A549 (cell line): ENCODE results near the gene KIF5A. TPM values are rescaled to one million over a fixed set of nuclear protein-coding genes. Genes with fewer than 3 reads are reported as not detected.
"Not testable (repeated sequence)": the region's sequence is repeated elsewhere in the genome, so short reads cannot be mapped to it uniquely, and the experiment has no call there.

Source experiments
- ATAC-seq, 2 experiments: fragments of 200-7000 bp in 1 of 2; fragments of >200 bp in 1 of 2; cut with Nextera tagmentation in 1 of 2; cut with Tn5 transposase in 1 of 2; 3 replicates each; pipeline versions ENCODE4 v1.8.0 to v1.9.1; 2018 to 2020; ENCODE audit warnings: mild to moderate bottlenecking in 1 of 2, moderate library complexity in 1 of 2
- CTCF ChIA-PET: fragments of 300-600 bp; sonication (Branson Sonifier 250); formaldehyde crosslinking; extraction: SDS; loops from one replicate; lab custom pipeline; 2021; ENCODE audit warnings: antibody characterized with exemption, inconsistent platforms; lab: Yijun Ruan, JAX
- POLR2A ChIA-PET: fragments of 350-600 bp; formaldehyde crosslinking; extraction: SDS; loops from one replicate; lab custom pipeline; 2021; ENCODE audit warnings: antibody characterized with exemption, inconsistent platforms; lab: Yijun Ruan, JAX
- DNase-seq, 2 experiments: peaks; one replicate each; pipeline versions ENCODE4 v3.0.0 to v3.0.0-alpha.2; 2011 to 2016; ENCODE audit warnings: low read depth in 1 of 2, low spot score in 1 of 2
- FAIRE-seq: peaks from 2 replicates; lab custom pipeline; 2011; peaks lifted over from hg19 to GRCh38; lab: Jason Lieb, UNC
- H3K27ac ChIP-seq, 2 experiments: fragments of >200 bp; sonication (Bioruptor Twin); formaldehyde crosslinking; 3 replicates each; pipeline ENCODE4 v1.5.1; 2016 to 2017
- H3K4me1 ChIP-seq: fragments of >200 bp; sonication (Bioruptor Twin); formaldehyde crosslinking; 3 replicates; pipeline ENCODE4 v1.6.1; 2016
- H3K4me2 ChIP-seq: fragments of >200 bp; sonication (Bioruptor Twin); formaldehyde crosslinking; 3 replicates; pipeline ENCODE4 v1.6.1; 2016
- H3K4me3 ChIP-seq: fragments of >200 bp; sonication (Bioruptor Twin); formaldehyde crosslinking; 3 replicates; pipeline ENCODE4 v1.5.1; 2016
- H3K9me3 ChIP-seq: fragments of >200 bp; sonication (Bioruptor Twin); formaldehyde crosslinking; 3 replicates; pipeline ENCODE4 v1.6.1; 2016
- CBX8 ChIP-seq: fragments of 200-600 bp; sonication (generic); IDR thresholded peaks from 2 replicates; pipeline ENCODE4 v1.6.1; 2016
- CEBPB ChIP-seq, 2 experiments: fragments of >200 bp in 1 of 2; sonication (Bioruptor Twin) in 1 of 2; formaldehyde crosslinking in 1 of 2; IDR thresholded peaks; 2 replicates each; pipeline ENCODE4 v1.6.1; 2012 to 2016
- CHD2 ChIP-seq: fragments of 150-350 bp; IDR thresholded peaks from 2 replicates; pipeline ENCODE4 v1.6.1; 2014; ENCODE audit warnings: low read length; ENCODE audit not compliant: partially characterized antibody
- EP300 ChIP-seq, 2 experiments: fragments of >200 bp; sonication (Bioruptor Twin); formaldehyde crosslinking; IDR thresholded peaks; 2 replicates in 1 of 2; 3 replicates in 1 of 2; pipeline ENCODE4 v1.6.1; 2016 to 2017
- HDAC2 ChIP-seq: fragments of 200-600 bp; sonication (generic); IDR thresholded peaks from 2 replicates; pipeline ENCODE4 v1.6.1; 2016
- JUN ChIP-seq, 2 experiments: fragments of >200 bp; sonication (Bioruptor Twin); formaldehyde crosslinking; IDR thresholded peaks; 2 replicates in 1 of 2; 3 replicates in 1 of 2; pipeline ENCODE4 v1.6.1; 2016 to 2017
- MAFK ChIP-seq: fragments of 450-650 bp; IDR thresholded peaks from 2 replicates; pipeline ENCODE4 v1.6.1; 2014; ENCODE audit not compliant: partially characterized antibody
- MYC ChIP-seq: IDR thresholded peaks from 2 replicates; pipeline ENCODE4 v1.6.1; 2012; ENCODE audit warnings: mild to moderate bottlenecking, inconsistent platforms, low read length, improper control_type of control experiment, borderline replicate concordance
- NR3C1 ChIP-seq: fragments of >200 bp; sonication (Bioruptor Twin); formaldehyde crosslinking; IDR thresholded peaks from 3 replicates; pipeline ENCODE4 v1.6.1; 2017
- POLR2AphosphoS2 ChIP-seq: conservative IDR thresholded peaks from 2 replicates; pipeline ENCODE4 v1.6.1; 2012; ENCODE audit warnings: low read length, improper control_type of control experiment, inconsistent platforms
- SMC3 ChIP-seq: fragments of >200 bp; sonication (Bioruptor Twin); formaldehyde crosslinking; IDR thresholded peaks from 3 replicates; pipeline ENCODE4 v1.6.1; 2018; ENCODE audit warnings: inconsistent platforms
- USF2 ChIP-seq: fragments of 450-650 bp; IDR thresholded peaks from 2 replicates; pipeline ENCODE4 v1.6.1; 2014; ENCODE audit warnings: antibody characterized with exemption
- WGBS: methylation state at CpG from one replicate; pipeline ENCODE4 v1.1.6; 2017; ENCODE audit errors: missing lambda C conversion rate; 5-methylcytosine and 5-hydroxymethylcytosine counted together
- polyA plus RNA-seq, 4 experiments: library from polyadenylated mRNA; depleted of rRNA in 3 of 4; stranded (reverse); fragments of >200 nt; fragmentation: RNase III in 1 of 4; extraction: RNeasy Plus Mini Kit Qiagen cat#74134 plus additional on column Dnase treatment in 1 of 4; gene quantifications; 2 replicates in 3 of 4; 3 replicates in 1 of 4; pipeline ENCODE4 v1.2.3, GENCODE V29; 2011 to 2017

KIF5A gene
- polyA plus RNA-seq, 2 of the 4 experiments (the other 2 are of a cell fraction), result 0.61 to 0.89 TPM

GRCh38 chr12:57516617-57517153 lies 33.2 kb upstream of the KIF5A start (continued):
- TF ChIP-seq USF2 (no peak), EP300 (IDR thresholded peaks at IDR 0.05) (no peak), NR3C1 (no peak), CHD2 (no peak)

GRCh38 chr12:57517187-57517586 lies 32.7 kb upstream of the KIF5A start:
- Histone ChIP-seq H3K4me1 (peaks cover 41% of the 10 kb centered on the region), H3K4me2 (peak overlapping the region; percentile 91), H3K4me3 (no peak overlapping the region), H3K9me3 (no peaks in the 10 kb centered on the region)
- 21% methylated on average over 1 of the region's 1 CpG for WGBS
- DNase-seq, result peak in 1 of 2 experiments; percentile 51
- POLR2A ChIA-PET, result interaction anchor here (0.5 kb wide), 1 partner anchor 92 kb away, joined by 7 read pairs; no protein-coding TSS in a partner anchor
- CTCF ChIA-PET, result interaction anchor here (0.7 to 3.0 kb wide), 8 partner anchors 14 to 1327 kb away, joined by 3 to 15 read pairs (median 3); partner anchors contain the start of gene GLI1
- TF ChIP-seq MAFK (peak; percentile 2), HDAC2 (no peak), CBX8 (no peak), JUN (IDR thresholded peaks at IDR 0.05) (peak in 1 of 2 experiments; percentile 31; a peak in 1 of 5 replicates)
- TF ChIP-seq, all 56 proteins: peak for 2
- ATAC-seq (no peak), FAIRE-seq (no peak)
- peak overlapping the region in 1 of 2 experiments; percentile 49; a peak in 3 of 6 replicates for H3K27ac ChIP-seq

- ChIA-PET CTCF (interaction anchor here (0.7 to 1.9 kb wide), 5 partner anchors 13 to 274 kb away, joined by 3 to 4 read pairs (median 3); no protein-coding TSS in a partner anchor), POLR2A (interaction anchor here (0.5 kb wide), 1 partner anchor 92 kb away, joined by 7 read pairs; no protein-coding TSS in a partner anchor)
- not testable (repeated sequence) for FAIRE-seq, H3K9me3 ChIP-seq, DNase-seq, ATAC-seq
- Histone ChIP-seq H3K4me3 (peak overlapping the region; percentile 85; the same call in 1 of the 3 replicates), H3K4me2 (peak overlapping the region; percentile 91), H3K4me1 (peaks cover 42% of the 10 kb centered on the region), H3K27ac (peak overlapping the region in 1 of 2 experiments; percentile 95; a peak in 2 of 6 replicates)
- 0 out of 2 replicates have a peak, but pooled peaks have one; percentile 15 for TF ChIP-seq POLR2AphosphoS2
- 93% methylated on average over 10 of the region's 10 CpGs for WGBS
Observed at GRCh38 chr12:57517718-57518117, 32.1 kb upstream of the KIF5A start.

GRCh38 chr12:57518176-57518919 lies 31.5 kb upstream of the KIF5A start:
- WGBS, result 89% methylated on average over 8 of the region's 8 CpGs
- no peak for FAIRE-seq
- H3K4me2 ChIP-seq, result peak overlapping the region; percentile 91
- CTCF ChIA-PET, result interaction anchor here (0.7 to 1.1 kb wide), 2 partner anchors 19 to 275 kb away, joined by 3 read pairs; no protein-coding TSS in a partner anchor
- H3K4me3 ChIP-seq, result peak overlapping the region; percentile 85
- H3K4me1 ChIP-seq, result peaks cover 42% of the 10 kb centered on the region
- POLR2A ChIA-PET, result no interaction called here
- peak overlapping the region in 1 of 2 experiments; percentile 95; a peak in 3 of 6 replicates for H3K27ac ChIP-seq
- H3K9me3 ChIP-seq, result no peaks in the 10 kb centered on the region
- DNase-seq, result no peak
- 0 out of 4 replicates have a peak, but pooled peaks of 1 of the 2 experiments have one; percentile 21 for TF ChIP-seq CEBPB (IDR thresholded peaks at IDR 0.05)
- TF ChIP-seq MYC, result no peak
- 0 out of 5 replicates have a peak, but pooled peaks of 1 of the 2 experiments have one; percentile 16 for TF ChIP-seq JUN (IDR thresholded peaks at IDR 0.05)
- TF ChIP-seq SMC3, result no peak
- no peak for ATAC-seq
